Measurements from ENCODE around the gene SCRN3. TPM values are rescaled to one million over a fixed set of nuclear protein-coding genes. Genes with fewer than 3 reads are reported as not detected.

SCRN3 gene
- total RNA-seq, 1 experiment from 2014 or later, result 26.4 TPM

DNA sequence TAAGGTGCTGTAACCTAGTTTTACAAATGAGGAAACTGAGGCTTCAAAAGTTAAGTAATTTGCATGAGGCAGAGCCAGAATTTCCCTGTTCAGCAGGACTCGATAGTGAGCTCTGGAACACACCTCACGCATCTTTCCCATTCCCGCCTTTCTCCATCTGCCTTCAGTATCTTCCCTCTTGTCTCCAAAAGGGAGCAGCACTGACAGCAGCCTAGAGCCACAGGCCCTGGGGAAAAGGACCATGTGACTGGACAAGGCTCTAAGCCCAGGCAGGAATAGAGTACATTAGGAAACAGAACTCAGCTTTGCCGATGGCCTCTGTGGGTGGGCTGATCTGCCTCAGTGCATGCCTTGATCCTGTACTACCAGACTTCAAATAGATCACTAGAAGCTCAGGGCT lies 69.8 kb downstream of the SCRN3 start:
- no peak overlapping the region for H3K4me3 ChIP-seq (ENCODE audit: low read depth, low read length)
- Mint-ChIP-seq H3K4me1 (ENCODE audit: low read depth, unreplicated experiment) (peaks cover 7% of the 10 kb centered on the region), H3K27ac (ENCODE audit: unreplicated experiment) (no peak overlapping the region), H3K27me3 (ENCODE audit: insufficient read depth, unreplicated experiment) (peaks cover 4% of the 10 kb centered on the region), H3K4me3 (ENCODE audit: unreplicated experiment) (no peak overlapping the region), H3K9me3 (ENCODE audit: unreplicated experiment) (no peaks in the 10 kb centered on the region), H3K36me3 (ENCODE audit: insufficient read depth, unreplicated experiment) (no peaks in the 10 kb centered on the region)
- H3K27me3 ChIP-seq (replicated peaks; ENCODE audit: control insufficient read depth, insufficient read depth, low read length), result no peaks in the 10 kb centered on the region
- ChIA-PET POLR2A (interaction anchor here (0.6 to 1.0 kb wide), 2 partner anchors 82 to 124 kb away, joined by 4 to 7 read pairs; no protein-coding TSS in a partner anchor), CTCF (interaction anchor here (0.6 to 1.5 kb wide), 6 partner anchors 17 to 535 kb away, joined by 3 to 49 read pairs (median 3); partner anchors contain the start of gene GPR155)
- no peaks in the 10 kb centered on the region for H3K9me3 ChIP-seq
- H3K36me3 ChIP-seq (ENCODE audit: control insufficient read depth, insufficient read depth, low read length), result no peaks in the 10 kb centered on the region
- H3K4me1 ChIP-seq, result no peaks in the 10 kb centered on the region
- peak; percentile 60 to 76 for DNase-seq
- TF ChIP-seq, protein P1, sequence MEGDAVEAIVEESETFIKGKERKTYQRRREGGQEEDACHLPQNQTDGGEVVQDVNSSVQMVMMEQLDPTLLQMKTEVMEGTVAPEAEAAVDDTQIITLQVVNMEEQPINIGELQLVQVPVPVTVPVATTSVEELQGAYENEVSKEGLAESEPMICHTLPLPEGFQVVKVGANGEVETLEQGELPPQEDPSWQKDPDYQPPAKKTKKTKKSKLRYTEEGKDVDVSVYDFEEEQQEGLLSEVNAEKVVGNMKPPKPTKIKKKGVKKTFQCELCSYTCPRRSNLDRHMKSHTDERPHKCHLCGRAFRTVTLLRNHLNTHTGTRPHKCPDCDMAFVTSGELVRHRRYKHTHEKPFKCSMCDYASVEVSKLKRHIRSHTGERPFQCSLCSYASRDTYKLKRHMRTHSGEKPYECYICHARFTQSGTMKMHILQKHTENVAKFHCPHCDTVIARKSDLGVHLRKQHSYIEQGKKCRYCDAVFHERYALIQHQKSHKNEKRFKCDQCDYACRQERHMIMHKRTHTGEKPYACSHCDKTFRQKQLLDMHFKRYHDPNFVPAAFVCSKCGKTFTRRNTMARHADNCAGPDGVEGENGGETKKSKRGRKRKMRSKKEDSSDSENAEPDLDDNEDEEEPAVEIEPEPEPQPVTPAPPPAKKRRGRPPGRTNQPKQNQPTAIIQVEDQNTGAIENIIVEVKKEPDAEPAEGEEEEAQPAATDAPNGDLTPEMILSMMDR (IDR thresholded peaks at IDR 0.05; ENCODE audit: insufficient read depth in 1 of 2, low read depth in 1 of 2, low read length in 1 of 2, severe bottlenecking in 1 of 2, unreplicated experiment in 1 of 2), result peak in 1 of 2 experiments; percentile 26
- no TSS peak for BruUV-seq (replicated peaks)
- intact Hi-C loops (cut with micrococcal nuclease; ENCODE audit: unreplicated experiment), result no loop called here

DNA sequence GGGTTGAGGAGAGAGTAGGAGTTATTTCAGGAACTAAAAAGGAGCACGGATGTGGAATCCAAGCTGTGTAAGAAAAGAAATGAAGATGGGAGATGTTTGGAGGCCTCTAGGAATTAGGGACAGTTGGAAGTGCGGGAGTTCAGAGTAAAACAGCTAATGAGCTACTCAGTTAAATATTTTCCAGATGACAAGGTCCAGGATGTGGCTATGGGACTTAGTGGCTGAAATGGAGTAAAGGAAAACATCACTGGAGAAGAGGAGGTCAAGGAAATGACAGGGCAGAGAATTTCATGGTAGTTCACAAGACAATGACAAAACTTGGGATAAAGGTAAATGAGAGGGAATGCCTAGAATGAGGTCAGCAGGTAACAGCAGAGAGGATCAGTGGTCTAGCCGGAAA lies 78.3 kb downstream of the SCRN3 start:
- no peak overlapping the region for H3K4me3 ChIP-seq (ENCODE audit: low read depth, low read length)
- H3K36me3 Mint-ChIP-seq (ENCODE audit: insufficient read depth, unreplicated experiment), result no peaks in the 10 kb centered on the region
- H3K27ac Mint-ChIP-seq (ENCODE audit: unreplicated experiment), result no peak overlapping the region
- H3K4me1 ChIP-seq, result no peaks in the 10 kb centered on the region
- no peaks in the 10 kb centered on the region; the same call in 1 of the 2 replicates for H3K9me3 ChIP-seq
- no TSS peak for BruUV-seq (replicated peaks)
- no peak for DNase-seq
- peaks cover 7% of the 10 kb centered on the region for H3K4me1 Mint-ChIP-seq (ENCODE audit: low read depth, unreplicated experiment)
- H3K9me3 Mint-ChIP-seq (ENCODE audit: unreplicated experiment), result no peaks in the 10 kb centered on the region
- no peaks in the 10 kb centered on the region; the same call in 1 of the 2 replicates for H3K27me3 ChIP-seq (replicated peaks; ENCODE audit: control insufficient read depth, insufficient read depth, low read length)
- POLR2A ChIA-PET, result no interaction called here
- CTCF ChIA-PET, result interaction anchor here (0.7 kb wide), 1 partner anchor 73 kb away, joined by 3 read pairs; no protein-coding TSS in a partner anchor
- H3K4me3 Mint-ChIP-seq (ENCODE audit: unreplicated experiment), result no peak overlapping the region
- H3K36me3 ChIP-seq (ENCODE audit: control insufficient read depth, insufficient read depth, low read length), result no peaks in the 10 kb centered on the region
- intact Hi-C loops (cut with micrococcal nuclease; ENCODE audit: unreplicated experiment), result no loop called here
- H3K27me3 Mint-ChIP-seq (ENCODE audit: insufficient read depth, unreplicated experiment), result peaks cover 6% of the 10 kb centered on the region
- TF ChIP-seq, protein P1 (IDR thresholded peaks at IDR 0.05; ENCODE audit: insufficient read depth in 1 of 2, low read depth in 1 of 2, low read length in 1 of 2, severe bottlenecking in 1 of 2, unreplicated experiment in 1 of 2), result no peak

DNA sequence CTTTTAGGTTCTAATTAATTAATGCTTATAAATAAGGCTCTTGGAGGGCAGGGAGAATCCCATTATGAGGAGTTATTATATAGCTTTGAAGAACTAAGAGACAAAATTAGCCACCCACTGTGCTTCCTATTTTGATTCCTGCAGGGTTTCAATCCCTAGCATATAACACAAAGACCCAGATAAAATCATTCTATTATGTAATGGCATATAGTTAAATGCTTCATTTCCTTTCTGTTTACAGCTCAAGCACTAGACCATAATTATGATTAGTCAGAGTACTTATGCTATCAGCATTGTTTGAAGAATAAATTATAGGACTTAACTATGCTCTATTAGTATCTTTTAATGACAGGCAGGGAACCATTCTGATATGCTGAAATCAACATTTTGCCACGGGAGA lies 82.2 kb downstream of the SCRN3 start:
- no peaks in the 10 kb centered on the region for H3K9me3 Mint-ChIP-seq (ENCODE audit: unreplicated experiment)
- intact Hi-C loops (cut with micrococcal nuclease; ENCODE audit: unreplicated experiment), result no loop called here

More for the DNA sequence above, 82.2 kb downstream of the SCRN3 start:
- Histone ChIP-seq H3K4me3 (ENCODE audit: low read depth, low read length) (no peak overlapping the region), H3K27me3 (replicated peaks; ENCODE audit: control insufficient read depth, insufficient read depth, low read length) (no peaks in the 10 kb centered on the region), H3K36me3 (ENCODE audit: control insufficient read depth, insufficient read depth, low read length) (no peaks in the 10 kb centered on the region), H3K4me1 (no peaks in the 10 kb centered on the region), H3K9me3 (no peaks in the 10 kb centered on the region; the same call in 1 of the 2 replicates)
- H3K27ac Mint-ChIP-seq (ENCODE audit: unreplicated experiment), result no peak overlapping the region
- TF ChIP-seq, protein P1 (IDR thresholded peaks at IDR 0.05; ENCODE audit: insufficient read depth in 1 of 2, low read depth in 1 of 2, low read length in 1 of 2, severe bottlenecking in 1 of 2, unreplicated experiment in 1 of 2), result no peak
- BruUV-seq (replicated peaks), result no TSS peak
- no peak overlapping the region for H3K4me3 Mint-ChIP-seq (ENCODE audit: unreplicated experiment)
- H3K4me1 Mint-ChIP-seq (ENCODE audit: low read depth, unreplicated experiment), result peaks cover 7% of the 10 kb centered on the region
- DNase-seq, result no peak
- H3K27me3 Mint-ChIP-seq (ENCODE audit: insufficient read depth, unreplicated experiment), result peaks cover 6% of the 10 kb centered on the region
- POLR2A ChIA-PET, result no interaction called here
- CTCF ChIA-PET, result no interaction called here
- no peaks in the 10 kb centered on the region for H3K36me3 Mint-ChIP-seq (ENCODE audit: insufficient read depth, unreplicated experiment)

Other genes with a start within 250 kb of the SCRN3 start
- gene OLA1, start 147.2 kb upstream of the SCRN3 start, total RNA-seq (2022), result 177 and 182 TPM in 2 replicates
- 2.9 TPM in 2 replicates for gene SP9, start 60.8 kb upstream of the SCRN3 start, total RNA-seq (2022)
- 0.53 and 1.0 TPM in 2 replicates for gene GPR155, start 91.3 kb downstream of the SCRN3 start, total RNA-seq (2022)
- 5.1 and 5.2 TPM in 2 replicates for gene WIPF1, start 202.1 kb downstream of the SCRN3 start, total RNA-seq (2022)